ENCODE data around the gene FAM117B. TPM values are rescaled to one million over a fixed set of nuclear protein-coding genes. Genes with fewer than 3 reads are reported as not detected.

FAM117B gene
- total and polyA plus RNA-seq, 12 donors: 0.49 to 3.9 (median 2.3) TPM

- no peak for TF ChIP-seq CTCF (IDR thresholded peaks at IDR 0.05)
- H3K9me3 ChIP-seq: no peaks in the 10 kb centered on the region
- intact Hi-C loops (cut with DNase I): no loop called here
- DNase-seq: no peak
- H3K4me1 ChIP-seq: no peaks in the 10 kb centered on the region
- WGBS, 2 donors: 90 to 99% methylated on average over 2 of the region's 2 CpGs
- H3K27me3 ChIP-seq: no peaks in the 10 kb centered on the region
- H3K36me3 ChIP-seq: no peaks in the 10 kb centered on the region
- H3K4me3 ChIP-seq: no peak overlapping the region
- no peak for ATAC-seq
- H3K27ac ChIP-seq: no peak overlapping the region
Observed at GRCh38 chr2:202689459-202689858, 54.7 kb downstream of the FAM117B start.

GRCh38 chr2:202689898-202690297 lies 55.1 kb downstream of the FAM117B start:
- TF ChIP-seq CTCF (IDR thresholded peaks at IDR 0.05): no peak
- intact Hi-C loops (cut with DNase I): no loop called here
- H3K4me1 ChIP-seq: no peaks in the 10 kb centered on the region
- H3K36me3 ChIP-seq: no peaks in the 10 kb centered on the region
- no peaks in the 10 kb centered on the region for H3K27me3 ChIP-seq
- ATAC-seq (no peak), DNase-seq (no peak)
- H3K27ac ChIP-seq: no peak overlapping the region
- 97 to 99% methylated on average over 2 of the region's 2 CpGs for WGBS, 2 donors
- no peaks in the 10 kb centered on the region for H3K9me3 ChIP-seq
- no peak overlapping the region for H3K4me3 ChIP-seq

- DNase-seq (no peak), ATAC-seq (no peak)
- intact Hi-C loops (cut with DNase I): no loop called here
- Histone ChIP-seq H3K4me3 (no peak overlapping the region), H3K36me3 (no peaks in the 10 kb centered on the region), H3K4me1 (no peaks in the 10 kb centered on the region), H3K27me3 (no peaks in the 10 kb centered on the region), H3K9me3 (no peaks in the 10 kb centered on the region), H3K27ac (no peak overlapping the region)
- WGBS, 2 donors: 75 to 84% methylated on average over 3 of the region's 3 CpGs
- no peak for TF ChIP-seq CTCF (IDR thresholded peaks at IDR 0.05)
Observed at GRCh38 chr2:202690321-202690900, 55.6 kb downstream of the FAM117B start.

- H3K4me1 ChIP-seq: no peaks in the 10 kb centered on the region
- intact Hi-C loops (cut with DNase I): no loop called here
- H3K4me3 ChIP-seq: no peak overlapping the region
- no peak overlapping the region for H3K27ac ChIP-seq
- H3K27me3 ChIP-seq: no peaks in the 10 kb centered on the region
- ATAC-seq: no peak
- H3K36me3 ChIP-seq: peaks cover 0 to 24% (median 0%) of the 10 kb centered on the region in 9 donors
- DNase-seq: no peak
- 93 to 97% methylated on average over 4 of the region's 4 CpGs for WGBS, 2 donors
- no peaks in the 10 kb centered on the region for H3K9me3 ChIP-seq
- no peak for TF ChIP-seq CTCF (IDR thresholded peaks at IDR 0.05)
Observed at GRCh38 chr2:202693503-202693902, 58.7 kb downstream of the FAM117B start.

All from heart right ventricle (tissue), 16 donors.